IPS-15b (cell line): ENCODE results near the gene MFAP2.

Source experiments
- H3K27me3 ChIP-seq: one replicate; pipeline ENCODE4 v1.6.1; 2013; ENCODE audit warnings: low read length; ENCODE audit not compliant: control insufficient read depth, insufficient read depth
- H3K36me3 ChIP-seq: one replicate; pipeline ENCODE4 v1.6.1; 2013; ENCODE audit warnings: low read length; ENCODE audit not compliant: control insufficient read depth, insufficient read depth
- H3K4me1 ChIP-seq: one replicate; pipeline ENCODE4 v1.6.1; 2013; ENCODE audit warnings: mild to moderate bottlenecking, low read length; ENCODE audit not compliant: control insufficient read depth, insufficient read depth
- H3K4me3 ChIP-seq: one replicate; pipeline ENCODE4 v1.5.1; 2013; ENCODE audit warnings: low read depth, low read length
- H3K9ac ChIP-seq: one replicate; pipeline ENCODE4 v1.6.1; 2013; ENCODE audit warnings: low read depth, mild to moderate bottlenecking, low read length
- H3K9me3 ChIP-seq: one replicate; pipeline ENCODE4 v1.6.1; 2013; ENCODE audit warnings: mild to moderate bottlenecking, low read length; ENCODE audit not compliant: control insufficient read depth, insufficient read depth

Gene MFAP2

DNA sequence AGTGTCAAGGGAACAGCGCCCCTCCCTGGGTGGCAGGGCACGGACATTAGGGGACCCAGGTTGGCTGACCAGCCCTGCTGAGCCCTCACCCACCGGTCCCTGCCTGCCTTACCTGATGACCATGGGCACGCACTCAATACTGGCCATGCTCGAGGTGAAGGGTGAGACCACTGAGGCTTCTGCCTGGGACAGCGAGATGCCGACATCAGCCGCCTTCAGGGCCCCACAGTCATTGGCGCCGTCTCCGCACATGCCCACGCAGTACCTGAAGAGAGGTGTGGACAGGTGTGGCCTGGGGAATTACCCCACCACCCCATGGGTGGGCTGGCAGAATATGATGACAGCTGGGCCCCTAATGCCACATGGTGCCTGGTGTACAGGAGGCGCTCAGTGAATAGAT, 7.8 kb upstream of the MFAP2 start:
- H3K4me1 ChIP-seq: no peaks in the 10 kb centered on the region
- H3K4me3 ChIP-seq: no peak overlapping the region
- no peaks in the 10 kb centered on the region for H3K9me3 ChIP-seq
- H3K36me3 ChIP-seq: peaks cover 21% of the 10 kb centered on the region
- no peak overlapping the region for H3K9ac ChIP-seq
- no peaks in the 10 kb centered on the region for H3K27me3 ChIP-seq

DNA sequence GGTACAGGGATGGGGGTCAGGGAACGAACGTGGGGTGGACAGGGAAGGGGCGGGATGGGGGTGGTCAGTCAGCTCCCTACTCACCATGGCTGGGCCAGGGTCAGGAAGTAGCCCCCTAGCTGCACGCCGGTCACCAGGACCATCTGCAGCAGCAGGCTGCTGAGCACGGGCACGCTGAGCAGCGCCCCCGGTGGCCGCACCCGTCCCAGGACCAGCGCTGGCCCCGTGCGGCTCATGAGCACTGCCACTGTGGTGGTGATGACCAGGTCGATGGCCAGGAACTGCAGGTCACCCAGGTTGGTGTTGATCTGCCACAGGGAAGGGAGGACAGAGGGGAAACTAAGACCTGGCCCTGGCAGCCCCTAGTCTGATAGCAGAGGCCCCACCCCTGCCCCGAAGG, 6.5 kb upstream of the MFAP2 start:
- no peaks in the 10 kb centered on the region for H3K27me3 ChIP-seq
- H3K4me3 ChIP-seq: no peak overlapping the region
- H3K36me3 ChIP-seq: peaks cover 21% of the 10 kb centered on the region
- H3K4me1 ChIP-seq: no peaks in the 10 kb centered on the region
- H3K9ac ChIP-seq: no peak overlapping the region
- H3K9me3 ChIP-seq: no peaks in the 10 kb centered on the region

GRCh38 chr1:16986560-16986959, 6.1 kb upstream of the MFAP2 start:
- Histone ChIP-seq H3K9ac (no peak overlapping the region), H3K27me3 (no peaks in the 10 kb centered on the region), H3K4me1 (no peaks in the 10 kb centered on the region), H3K4me3 (no peak overlapping the region), H3K9me3 (no peaks in the 10 kb centered on the region), H3K36me3 (peaks cover 21% of the 10 kb centered on the region)

- Histone ChIP-seq H3K36me3 (peaks cover 21% of the 10 kb centered on the region), H3K4me3 (no peak overlapping the region)
Measured at GRCh38 chr1:16986113-16986512, 5.7 kb upstream of the MFAP2 start.

DNA sequence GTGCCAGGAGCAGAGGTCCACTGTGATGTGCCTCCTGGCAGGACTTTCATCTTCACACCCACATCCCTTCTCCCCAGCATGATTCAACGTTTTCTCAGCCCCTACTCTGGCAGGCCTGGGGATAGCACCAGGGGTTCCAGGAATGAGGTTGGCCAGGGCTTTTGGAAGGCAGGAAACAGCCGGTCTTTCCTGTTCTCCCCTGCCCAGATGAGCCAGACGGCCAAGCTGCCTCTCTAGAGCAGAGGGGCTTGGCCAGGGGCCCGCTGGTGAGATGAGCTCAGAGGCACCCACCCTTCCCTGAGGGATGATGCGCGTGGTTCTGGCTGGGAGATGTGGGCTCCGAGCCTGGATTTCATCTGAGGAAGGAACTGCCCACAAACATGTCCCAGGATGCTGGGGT, 4.3 kb upstream of the MFAP2 start:
- H3K9ac ChIP-seq: no peak overlapping the region
- H3K9me3 ChIP-seq: no peaks in the 10 kb centered on the region
- no peaks in the 10 kb centered on the region for H3K27me3 ChIP-seq
- peaks cover 14% of the 10 kb centered on the region for H3K36me3 ChIP-seq
- H3K4me1 ChIP-seq: no peaks in the 10 kb centered on the region
- no peak overlapping the region for H3K4me3 ChIP-seq

More at GRCh38 chr1:16986113-16986512, 5.7 kb upstream of the MFAP2 start:
- H3K27me3 ChIP-seq: no peaks in the 10 kb centered on the region
- no peak overlapping the region for H3K9ac ChIP-seq
- no peaks in the 10 kb centered on the region for H3K4me1 ChIP-seq
- H3K9me3 ChIP-seq: no peaks in the 10 kb centered on the region

DNA sequence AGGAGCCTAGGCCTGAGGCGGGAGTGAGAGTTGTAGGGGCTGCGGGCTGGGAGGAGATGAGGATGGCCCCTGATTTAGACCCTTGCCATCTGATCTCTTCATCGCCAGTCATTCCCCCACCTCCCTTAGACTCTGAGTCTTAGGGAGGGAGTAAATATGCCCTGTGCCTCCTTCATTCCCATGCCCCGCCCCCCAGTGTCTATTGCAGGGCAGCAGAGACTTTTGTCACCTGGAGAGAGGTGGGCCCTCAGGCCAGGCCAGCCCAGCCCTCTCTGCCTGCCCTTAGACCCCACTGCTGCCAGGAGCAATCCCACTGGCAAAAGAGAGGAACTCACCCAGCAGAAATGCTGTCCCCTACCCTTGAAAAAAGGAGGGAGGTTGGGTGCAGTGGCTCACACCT, 3.2 kb upstream of the MFAP2 start:
- H3K9me3 ChIP-seq: no peaks in the 10 kb centered on the region
- no peak overlapping the region for H3K4me3 ChIP-seq
- no peak overlapping the region for H3K9ac ChIP-seq
- H3K4me1 ChIP-seq: peaks cover 3% of the 10 kb centered on the region
- peaks cover 10% of the 10 kb centered on the region for H3K36me3 ChIP-seq
- H3K27me3 ChIP-seq: no peaks in the 10 kb centered on the region

DNA sequence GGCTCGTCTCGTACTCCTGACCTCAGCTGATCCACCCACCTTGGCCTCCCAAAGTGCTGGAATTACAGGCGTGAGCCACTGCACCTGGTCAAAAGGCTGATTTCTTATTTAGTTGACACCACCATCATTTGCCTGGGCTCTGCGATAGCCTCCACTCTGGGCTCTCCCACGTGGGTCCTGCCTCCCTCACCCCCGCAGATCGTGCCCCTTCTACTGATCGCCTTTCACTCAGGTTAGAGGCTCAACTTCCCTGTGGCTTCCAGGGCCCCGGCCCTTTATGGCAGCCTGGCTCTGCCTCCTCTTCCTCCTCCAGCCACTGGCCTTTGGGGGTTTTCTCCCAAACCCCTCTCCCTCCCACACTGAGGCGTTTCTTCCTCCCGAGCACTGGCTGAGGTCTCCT, 2.5 kb upstream of the MFAP2 start:
- Histone ChIP-seq H3K36me3 (peaks cover 8% of the 10 kb centered on the region), H3K4me1 (peaks cover 3% of the 10 kb centered on the region), H3K9me3 (no peaks in the 10 kb centered on the region), H3K9ac (no peak overlapping the region), H3K27me3 (no peaks in the 10 kb centered on the region), H3K4me3 (no peak overlapping the region)

DNA sequence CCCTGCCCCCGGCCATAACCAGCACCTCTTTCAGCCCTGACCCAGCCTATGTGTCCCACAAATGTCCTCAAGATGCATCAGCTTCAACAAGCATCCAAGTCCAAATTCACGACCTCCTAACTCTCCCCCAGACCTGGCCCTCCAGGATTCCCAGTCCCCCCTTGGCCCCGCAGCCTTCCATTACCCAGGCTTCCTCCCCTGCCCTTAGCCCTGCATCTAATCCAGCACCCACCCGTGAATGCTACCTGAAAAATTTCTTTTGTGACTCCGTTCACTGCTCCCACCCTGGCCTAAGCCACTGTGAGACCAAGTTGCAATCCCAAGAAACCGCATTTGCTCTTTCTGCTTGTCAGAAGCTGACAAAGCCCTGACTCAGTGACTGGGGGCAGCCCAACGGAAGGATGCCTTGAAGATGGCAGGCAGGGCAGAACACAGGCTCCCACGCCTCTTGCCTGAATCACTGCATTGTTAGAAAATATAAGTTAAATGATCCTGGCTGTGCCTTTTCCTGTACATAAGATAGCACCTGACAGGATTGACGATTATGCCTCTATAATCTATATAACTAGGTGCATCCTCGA, 939 bp upstream of the MFAP2 start:
- H3K27me3 ChIP-seq: no peaks in the 10 kb centered on the region
- H3K9me3 ChIP-seq: no peaks in the 10 kb centered on the region
- peaks cover 13% of the 10 kb centered on the region for H3K36me3 ChIP-seq
- no peak overlapping the region for H3K9ac ChIP-seq
- H3K4me3 ChIP-seq: no peak overlapping the region
- H3K4me1 ChIP-seq: peaks cover 3% of the 10 kb centered on the region

- Histone ChIP-seq H3K36me3 (peaks cover 22% of the 10 kb centered on the region), H3K9me3 (no peaks in the 10 kb centered on the region), H3K27me3 (no peaks in the 10 kb centered on the region), H3K4me1 (peaks cover 3% of the 10 kb centered on the region), H3K4me3 (peak overlapping the region; percentile 85), H3K9ac (peak overlapping the region; percentile 76)
Measured at GRCh38 chr1:16979475-16980327, 719 bp downstream of the MFAP2 start.

DNA sequence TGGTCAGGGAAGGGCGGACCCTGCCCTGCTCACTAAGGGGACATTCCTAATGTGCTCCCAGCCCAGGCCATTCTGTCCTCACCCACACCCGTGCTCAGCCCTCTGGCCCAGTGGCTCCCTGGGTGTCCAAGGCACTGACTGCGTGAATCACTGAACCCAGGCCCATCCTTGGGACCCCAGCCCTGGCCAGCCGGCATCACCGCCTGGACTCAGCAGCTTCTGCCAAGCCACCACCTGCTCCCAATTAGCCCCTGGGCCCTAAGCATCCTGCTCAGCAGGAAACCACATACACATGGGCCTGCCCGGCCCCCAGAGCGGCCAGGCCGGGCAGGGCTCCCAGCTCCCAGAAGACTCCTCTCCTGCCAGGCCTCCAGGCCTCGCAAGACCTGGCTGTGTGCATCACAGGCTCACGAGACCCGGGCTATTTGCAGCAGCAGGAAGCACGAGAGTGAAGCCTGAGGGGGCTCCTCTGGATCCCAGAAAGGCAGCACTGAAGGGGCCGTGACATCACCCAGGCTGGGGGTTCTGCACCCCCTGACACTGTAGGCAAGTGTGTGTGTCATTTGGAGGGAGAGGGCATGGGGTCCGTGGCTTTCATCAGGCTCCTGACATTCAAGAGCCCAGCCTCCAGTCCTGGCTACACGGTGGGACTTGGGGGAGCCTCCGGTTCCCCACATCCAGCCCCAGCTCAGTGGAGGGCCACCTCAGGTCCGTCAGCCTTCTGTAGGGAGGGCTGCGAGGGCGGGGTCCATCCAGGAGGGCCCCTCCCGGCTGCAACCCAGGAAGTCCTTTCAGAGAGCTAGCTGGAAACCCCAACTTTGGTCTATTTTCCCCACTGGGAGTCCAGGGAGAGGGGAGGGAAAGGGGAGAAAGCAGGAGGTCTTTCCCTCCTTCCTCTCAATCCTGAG, 1.6 kb downstream of the MFAP2 start:
- Histone ChIP-seq H3K4me3 (peak overlapping the region; percentile 85), H3K9ac (peak overlapping the region; percentile 76)

DNA sequence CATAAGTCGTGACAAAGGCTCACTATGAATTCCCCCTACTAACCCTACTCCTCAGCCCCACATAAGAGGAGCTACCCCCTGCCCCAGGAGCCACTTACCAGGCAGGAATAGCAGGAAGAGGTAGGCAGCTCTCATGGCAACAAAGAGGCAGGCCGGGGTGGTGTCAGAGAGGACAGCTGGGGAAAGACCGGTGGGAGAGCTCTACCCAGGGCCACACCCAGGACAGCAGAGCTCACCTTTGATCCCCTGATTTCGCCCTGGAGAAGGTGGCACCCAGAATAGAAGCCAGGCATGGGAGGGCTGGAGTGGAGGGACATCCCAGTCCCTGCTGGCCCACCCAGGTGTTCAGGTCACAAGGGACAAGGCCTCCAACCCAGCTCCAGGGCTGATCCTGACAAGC, 2.3 kb downstream of the MFAP2 start:
- H3K9me3 ChIP-seq: no peaks in the 10 kb centered on the region
- peaks cover 23% of the 10 kb centered on the region for H3K36me3 ChIP-seq
- no peaks in the 10 kb centered on the region for H3K27me3 ChIP-seq
- peak overlapping the region; percentile 65 for H3K9ac ChIP-seq
- H3K4me3 ChIP-seq: no peak overlapping the region
- H3K4me1 ChIP-seq: peaks cover 3% of the 10 kb centered on the region

More for the DNA sequence above, 1.6 kb downstream of the MFAP2 start:
- H3K27me3 ChIP-seq: no peaks in the 10 kb centered on the region
- peaks cover 3% of the 10 kb centered on the region for H3K4me1 ChIP-seq
- no peaks in the 10 kb centered on the region for H3K9me3 ChIP-seq
- peaks cover 22% of the 10 kb centered on the region for H3K36me3 ChIP-seq
